CD4-positive, alpha-beta T cell treated with Interleukin-4 for 1 hour (primary cell): ENCODE results near the gene TPD52L2.
"Not testable (repeated sequence)": the region's sequence is repeated elsewhere in the genome, so short reads cannot be mapped to it uniquely, and the experiment has no call there.

ENCODE experiments used
- DNase-seq, 2 donors: peaks; one replicate each; pipeline ENCODE4 v3.0.0-alpha.2; 2020 to 2022

TPD52L2 gene

GRCh38 chr20:63836458-63837344 lies 28.4 kb upstream of the TPD52L2 start:
- DNase-seq: no peak

GRCh38 chr20:63837479-63837878 lies 27.6 kb upstream of the TPD52L2 start:
- DNase-seq: no peak

GRCh38 chr20:63839620-63840019 lies 25.4 kb upstream of the TPD52L2 start:
- no peak for DNase-seq

- DNase-seq: no peak
These were observed 24.7 kb upstream of the TPD52L2 start for GRCh38 chr20:63840405-63840828.

- no peak for DNase-seq
These were observed 22.8 kb upstream of the TPD52L2 start for GRCh38 chr20:63842258-63842657.

- DNase-seq: no peak
These were observed 21.8 kb upstream of the TPD52L2 start for GRCh38 chr20:63843222-63843621.

GRCh38 chr20:63843778-63844177 lies 21.3 kb upstream of the TPD52L2 start:
- DNase-seq: no peak

- no peak for DNase-seq
These were observed 20.5 kb upstream of the TPD52L2 start for GRCh38 chr20:63844511-63844991.

GRCh38 chr20:63846128-63846771 lies 18.8 kb upstream of the TPD52L2 start:
- DNase-seq: no peak

GRCh38 chr20:63846888-63847236 lies 18.2 kb upstream of the TPD52L2 start:
- no peak for DNase-seq

GRCh38 chr20:63847237-63848002 lies 17.6 kb upstream of the TPD52L2 start:
- no peak for DNase-seq

GRCh38 chr20:63848003-63848911 lies 16.8 kb upstream of the TPD52L2 start:
- DNase-seq: no peak

GRCh38 chr20:63850689-63851547 lies 14.2 kb upstream of the TPD52L2 start:
- DNase-seq: peak in 1 of 2 donors; percentile 30

GRCh38 chr20:63851548-63851943 lies 13.5 kb upstream of the TPD52L2 start:
- DNase-seq: not testable (repeated sequence)

GRCh38 chr20:63853733-63854068 lies 11.4 kb upstream of the TPD52L2 start:
- DNase-seq: not testable (repeated sequence)

GRCh38 chr20:63854069-63854765 lies 10.9 kb upstream of the TPD52L2 start:
- DNase-seq: peak in 1 of 2 donors; percentile 44

- DNase-seq: no peak
These were observed 10.2 kb upstream of the TPD52L2 start for GRCh38 chr20:63854766-63855362.

- DNase-seq: no peak
These were observed 9.5 kb upstream of the TPD52L2 start for GRCh38 chr20:63855363-63856097.

- DNase-seq: no peak
These were observed 9.0 kb upstream of the TPD52L2 start for GRCh38 chr20:63856098-63856511.
